ENCODE data around the gene FANCC.

FANCC gene

GRCh38 chr9:95182854-95183563, 134.5 kb downstream of the FANCC start:
- no peak for DNase-seq

GRCh38 chr9:95181835-95182234, 135.7 kb downstream of the FANCC start:
- no peak for DNase-seq

GRCh38 chr9:95181226-95181818, 136.2 kb downstream of the FANCC start:
- DNase-seq = no peak

GRCh38 chr9:95177617-95178016, 139.9 kb downstream of the FANCC start:
- DNase-seq = no peak

GRCh38 chr9:95176755-95177319, 140.7 kb downstream of the FANCC start:
- no peak for DNase-seq

GRCh38 chr9:95175523-95175922, 142.0 kb downstream of the FANCC start:
- DNase-seq = peak; percentile 60

- no peak for DNase-seq
Measured at GRCh38 chr9:95174038-95174437, 143.5 kb downstream of the FANCC start.

GRCh38 chr9:95171596-95171995, 145.9 kb downstream of the FANCC start:
- DNase-seq = no peak

GRCh38 chr9:95171001-95171400, 146.5 kb downstream of the FANCC start:
- peak; percentile 6 for DNase-seq

- no peak for DNase-seq
Measured at GRCh38 chr9:95167998-95168397, 149.5 kb downstream of the FANCC start.

- no peak for DNase-seq
Measured at GRCh38 chr9:95165004-95165403, 152.5 kb downstream of the FANCC start.

GRCh38 chr9:95157481-95158151, 159.9 kb downstream of the FANCC start:
- peak; percentile 72 for DNase-seq

- DNase-seq = no peak
Measured at GRCh38 chr9:95156074-95156473, 161.4 kb downstream of the FANCC start.

- no peak for DNase-seq
Measured at GRCh38 chr9:95155220-95155619, 162.3 kb downstream of the FANCC start.

- no peak for DNase-seq
Measured at GRCh38 chr9:95150903-95151302, 166.6 kb downstream of the FANCC start.

GRCh38 chr9:95148208-95148520, 169.3 kb downstream of the FANCC start:
- no peak for DNase-seq

- DNase-seq = no peak
Measured at GRCh38 chr9:95147452-95148207, 169.9 kb downstream of the FANCC start.

GRCh38 chr9:95143591-95144561, 173.6 kb downstream of the FANCC start:
- DNase-seq = no peak

GRCh38 chr9:95142728-95143127, 174.8 kb downstream of the FANCC start:
- DNase-seq = no peak

GRCh38 chr9:95142315-95142714, 175.2 kb downstream of the FANCC start:
- DNase-seq = no peak

- no peak for DNase-seq
Measured at GRCh38 chr9:95140821-95141220, 176.7 kb downstream of the FANCC start.

- no peak for DNase-seq
Measured at GRCh38 chr9:95139126-95139525, 178.4 kb downstream of the FANCC start.
